HEK293 (cell line): Measurements from ENCODE around the gene LACTBL1.
A peak's percentile ranks its signal among the peaks of the same experiment; 100 is the strongest.

ENCODE experiments used
- CTCF ChIA-PET: fragments of 350-600 bp; formaldehyde crosslinking; extraction: SDS; loops from one replicate; lab custom pipeline; 2021; ENCODE audit warnings: antibody characterized with exemption; lab: Yijun Ruan, JAX
- POLR2A ChIA-PET: fragments of 300-600 bp; formaldehyde crosslinking; extraction: SDS; loops from one replicate; lab custom pipeline; 2020; ENCODE audit warnings: antibody characterized with exemption, inconsistent platforms; lab: Yijun Ruan, JAX
- H3K27ac ChIP-seq: fragments of 200-500 bp; sonication (Bioruptor generic); 2 replicates; pipeline ENCODE4 v1.5.1; 2014; ENCODE audit warnings: low read depth, low read length, control low read depth, inconsistent platforms; ENCODE audit errors: extremely low read depth
- H3K36me3 ChIP-seq, 2 experiments: fragments of 200-500 bp in 1 of 2; sonication (Bioruptor generic) in 1 of 2; 1 replicate in 1 of 2; 2 replicates in 1 of 2; pipeline ENCODE4 v1.5.1; 2014 to 2017; ENCODE audit warnings: inconsistent platforms in 2 of 2, low read length in 2 of 2; ENCODE audit not compliant: control insufficient read depth in 2 of 2, insufficient read depth in 1 of 2
- H3K4me1 ChIP-seq: fragments of 200-500 bp; sonication (Bioruptor generic); 2 replicates; pipeline ENCODE4 v1.5.1; 2014; ENCODE audit warnings: mild to moderate bottlenecking, low read length, inconsistent platforms; ENCODE audit not compliant: control insufficient read depth, insufficient read depth
- H3K4me3 ChIP-seq: 2 replicates; pipeline ENCODE4 v1.5.1; 2011; ENCODE audit warnings: low read depth, mild to moderate bottlenecking, control low read depth, low read length, moderate library complexity
- H3K9me3 ChIP-seq: fragments of 200-500 bp; sonication (Bioruptor generic); 2 replicates; pipeline ENCODE4 v1.5.1; 2014; ENCODE audit warnings: low read depth, low read length, inconsistent platforms; ENCODE audit not compliant: control insufficient read depth, insufficient read depth
- GLIS1 ChIP-seq: fragments of 450-650 bp; formaldehyde crosslinking; IDR thresholded peaks from 2 replicates; pipeline ENCODE4 v1.5.1; 2016; ENCODE audit warnings: missing biosample characterization, missing genetic modification characterization
- MZF1 ChIP-seq: fragments of 450-650 bp; formaldehyde crosslinking; IDR thresholded peaks from 2 replicates; pipeline ENCODE4 v1.5.1; 2017; ENCODE audit warnings: missing biosample characterization, missing genetic modification characterization, borderline replicate concordance
- YY1 ChIP-seq: fragments of 450-650 bp; formaldehyde crosslinking; IDR thresholded peaks from 2 replicates; pipeline ENCODE4 v1.5.1; 2018; ENCODE audit warnings: missing biosample characterization, missing genetic modification characterization
- ZBTB1 ChIP-seq: fragments of 450-650 bp; formaldehyde crosslinking; IDR thresholded peaks from 2 replicates; pipeline ENCODE4 v1.5.1; 2016; ENCODE audit warnings: missing biosample characterization, missing genetic modification characterization
- ZBTB8A ChIP-seq: fragments of 450-650 bp; formaldehyde crosslinking; IDR thresholded peaks from 2 replicates; pipeline ENCODE4 v1.5.1; 2016; ENCODE audit warnings: missing biosample characterization, missing genetic modification characterization
- ZNF140 ChIP-seq: fragments of 450-650 bp; formaldehyde crosslinking; IDR thresholded peaks from 2 replicates; pipeline ENCODE4 v1.5.1; 2016; ENCODE audit warnings: missing biosample characterization, missing genetic modification characterization
- ZNF16 ChIP-seq: fragments of 450-650 bp; formaldehyde crosslinking; IDR thresholded peaks from 2 replicates; pipeline ENCODE4 v1.5.1; 2016; ENCODE audit warnings: low read depth, missing biosample characterization, missing genetic modification characterization
- ZNF202 ChIP-seq: fragments of 450-650 bp; formaldehyde crosslinking; IDR thresholded peaks from 2 replicates; pipeline ENCODE4 v1.5.1; 2016; ENCODE audit warnings: missing biosample characterization, missing genetic modification characterization, borderline replicate concordance
- ZNF266 ChIP-seq: fragments of 450-650 bp; formaldehyde crosslinking; IDR thresholded peaks from 2 replicates; pipeline ENCODE4 v1.5.1; 2016; ENCODE audit warnings: missing biosample characterization, missing genetic modification characterization, low read depth
- ZNF292 ChIP-seq: fragments of 450-650 bp; formaldehyde crosslinking; IDR thresholded peaks from 2 replicates; pipeline ENCODE4 v1.5.1; 2016; ENCODE audit warnings: low read depth, missing biosample characterization, missing genetic modification characterization, borderline replicate concordance
- ZNF433 ChIP-seq: fragments of 450-650 bp; formaldehyde crosslinking; IDR thresholded peaks from 2 replicates; pipeline ENCODE4 v1.5.1; 2016; ENCODE audit warnings: missing biosample characterization, missing genetic modification characterization, low read depth
- ZNF707 ChIP-seq: fragments of 450-650 bp; formaldehyde crosslinking; IDR thresholded peaks from 2 replicates; pipeline ENCODE4 v1.5.1; 2016; ENCODE audit warnings: missing biosample characterization, missing genetic modification characterization
- ZNF791 ChIP-seq: fragments of 450-650 bp; formaldehyde crosslinking; IDR thresholded peaks from 2 replicates; pipeline ENCODE4 v1.5.1; 2016; ENCODE audit warnings: missing biosample characterization, missing genetic modification characterization
- ZNF843 ChIP-seq: fragments of 450-650 bp; formaldehyde crosslinking; IDR thresholded peaks from 2 replicates; pipeline ENCODE4 v1.5.1; 2016; ENCODE audit warnings: missing biosample characterization, missing genetic modification characterization
- TF ChIP-seq, protein P1 (sequence below): fragments of 450-650 bp; formaldehyde crosslinking; IDR thresholded peaks from 2 replicates; pipeline ENCODE4 v1.5.1; 2017; ENCODE audit warnings: missing biosample characterization, missing genetic modification characterization
- TF ChIP-seq, protein P2 (sequence below): fragments of 450-650 bp; formaldehyde crosslinking; IDR thresholded peaks from 2 replicates; pipeline ENCODE4 v1.5.1; 2016; ENCODE audit warnings: missing biosample characterization, missing genetic modification characterization
- TF ChIP-seq, protein P3 (sequence below): fragments of 450-650 bp; formaldehyde crosslinking; IDR thresholded peaks from 2 replicates; pipeline ENCODE4 v1.5.1; 2016; ENCODE audit warnings: missing biosample characterization, missing genetic modification characterization
- TF ChIP-seq, protein P4 (sequence below): fragments of 450-650 bp; formaldehyde crosslinking; IDR thresholded peaks from 2 replicates; pipeline ENCODE4 v1.5.1; 2016; ENCODE audit warnings: missing biosample characterization, missing genetic modification characterization
- TF ChIP-seq, protein P5 (sequence below): fragments of 450-650 bp; formaldehyde crosslinking; IDR thresholded peaks from 2 replicates; pipeline ENCODE4 v1.5.1; 2017; ENCODE audit warnings: missing biosample characterization, missing genetic modification characterization
- TF ChIP-seq, protein P6 (sequence below): fragments of 450-650 bp; formaldehyde crosslinking; IDR thresholded peaks from 2 replicates; pipeline ENCODE4 v1.5.1; 2017; ENCODE audit warnings: missing biosample characterization, missing genetic modification characterization

The LACTBL1 gene

DNA sequence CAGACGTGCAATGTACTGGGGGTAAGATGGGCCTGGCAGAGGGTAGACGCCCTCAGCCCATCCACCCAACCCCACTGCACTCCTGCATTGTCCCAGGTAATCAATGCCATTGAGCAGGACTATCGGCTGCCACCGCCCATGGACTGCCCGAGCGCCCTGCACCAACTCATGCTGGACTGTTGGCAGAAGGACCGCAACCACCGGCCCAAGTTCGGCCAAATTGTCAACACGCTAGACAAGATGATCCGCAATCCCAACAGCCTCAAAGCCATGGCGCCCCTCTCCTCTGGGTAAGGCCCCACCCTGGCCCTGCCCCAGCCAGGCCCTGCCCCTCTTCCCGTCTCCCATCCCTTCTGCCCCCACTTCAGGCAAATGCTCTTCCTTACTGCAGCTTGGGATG, 62.4 kb downstream of the LACTBL1 start:
- no peak for TF ChIP-seq ZBTB1 (tag by site-specific recombination)
- TF ChIP-seq ZNF791 (tag by site-specific recombination) = no peak
- TF ChIP-seq, protein P1, sequence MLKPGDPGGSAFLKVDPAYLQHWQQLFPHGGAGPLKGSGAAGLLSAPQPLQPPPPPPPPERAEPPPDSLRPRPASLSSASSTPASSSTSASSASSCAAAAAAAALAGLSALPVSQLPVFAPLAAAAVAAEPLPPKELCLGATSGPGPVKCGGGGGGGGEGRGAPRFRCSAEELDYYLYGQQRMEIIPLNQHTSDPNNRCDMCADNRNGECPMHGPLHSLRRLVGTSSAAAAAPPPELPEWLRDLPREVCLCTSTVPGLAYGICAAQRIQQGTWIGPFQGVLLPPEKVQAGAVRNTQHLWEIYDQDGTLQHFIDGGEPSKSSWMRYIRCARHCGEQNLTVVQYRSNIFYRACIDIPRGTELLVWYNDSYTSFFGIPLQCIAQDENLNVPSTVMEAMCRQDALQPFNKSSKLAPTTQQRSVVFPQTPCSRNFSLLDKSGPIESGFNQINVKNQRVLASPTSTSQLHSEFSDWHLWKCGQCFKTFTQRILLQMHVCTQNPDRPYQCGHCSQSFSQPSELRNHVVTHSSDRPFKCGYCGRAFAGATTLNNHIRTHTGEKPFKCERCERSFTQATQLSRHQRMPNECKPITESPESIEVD (tag by site-specific recombination) = no peak
- TF ChIP-seq, protein P2, sequence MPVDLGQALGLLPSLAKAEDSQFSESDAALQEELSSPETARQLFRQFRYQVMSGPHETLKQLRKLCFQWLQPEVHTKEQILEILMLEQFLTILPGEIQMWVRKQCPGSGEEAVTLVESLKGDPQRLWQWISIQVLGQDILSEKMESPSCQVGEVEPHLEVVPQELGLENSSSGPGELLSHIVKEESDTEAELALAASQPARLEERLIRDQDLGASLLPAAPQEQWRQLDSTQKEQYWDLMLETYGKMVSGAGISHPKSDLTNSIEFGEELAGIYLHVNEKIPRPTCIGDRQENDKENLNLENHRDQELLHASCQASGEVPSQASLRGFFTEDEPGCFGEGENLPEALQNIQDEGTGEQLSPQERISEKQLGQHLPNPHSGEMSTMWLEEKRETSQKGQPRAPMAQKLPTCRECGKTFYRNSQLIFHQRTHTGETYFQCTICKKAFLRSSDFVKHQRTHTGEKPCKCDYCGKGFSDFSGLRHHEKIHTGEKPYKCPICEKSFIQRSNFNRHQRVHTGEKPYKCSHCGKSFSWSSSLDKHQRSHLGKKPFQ (tag by site-specific recombination) = no peak
- no peak for TF ChIP-seq ZNF16
- no peak for TF ChIP-seq GLIS1 (tag by site-specific recombination)
- TF ChIP-seq, protein P3, sequence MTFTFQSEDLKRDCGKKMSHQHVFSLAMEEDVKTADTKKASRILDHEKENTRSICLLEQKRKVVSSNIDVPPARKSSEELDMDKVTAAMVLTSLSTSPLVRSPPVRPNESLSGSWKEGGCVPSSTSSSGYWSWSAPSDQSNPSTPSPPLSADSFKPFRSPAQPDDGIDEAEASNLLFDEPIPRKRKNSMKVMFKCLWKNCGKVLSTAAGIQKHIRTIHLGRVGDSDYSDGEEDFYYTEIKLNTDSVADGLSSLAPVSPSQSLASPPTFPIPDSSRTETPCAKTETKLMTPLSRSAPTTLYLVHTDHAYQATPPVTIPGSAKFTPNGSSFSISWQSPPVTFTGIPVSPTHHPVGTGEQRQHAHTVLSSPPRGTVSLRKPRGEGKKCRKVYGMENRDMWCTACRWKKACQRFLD = no peak
- TF ChIP-seq ZNF266 (tag by site-specific recombination) = no peak
- TF ChIP-seq, protein P4, sequence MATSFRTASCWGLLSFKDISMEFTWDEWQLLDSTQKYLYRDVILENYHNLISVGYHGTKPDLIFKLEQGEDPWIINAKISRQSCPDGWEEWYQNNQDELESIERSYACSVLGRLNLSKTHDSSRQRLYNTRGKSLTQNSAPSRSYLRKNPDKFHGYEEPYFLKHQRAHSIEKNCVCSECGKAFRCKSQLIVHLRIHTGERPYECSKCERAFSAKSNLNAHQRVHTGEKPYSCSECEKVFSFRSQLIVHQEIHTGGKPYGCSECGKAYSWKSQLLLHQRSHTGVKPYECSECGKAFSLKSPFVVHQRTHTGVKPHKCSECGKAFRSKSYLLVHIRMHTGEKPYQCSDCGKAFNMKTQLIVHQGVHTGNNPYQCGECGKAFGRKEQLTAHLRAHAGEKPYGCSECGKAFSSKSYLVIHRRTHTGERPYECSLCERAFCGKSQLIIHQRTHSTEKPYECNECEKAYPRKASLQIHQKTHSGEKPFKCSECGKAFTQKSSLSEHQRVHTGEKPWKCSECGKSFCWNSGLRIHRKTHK (tag by site-specific recombination) = no peak
- TF ChIP-seq, protein P5, sequence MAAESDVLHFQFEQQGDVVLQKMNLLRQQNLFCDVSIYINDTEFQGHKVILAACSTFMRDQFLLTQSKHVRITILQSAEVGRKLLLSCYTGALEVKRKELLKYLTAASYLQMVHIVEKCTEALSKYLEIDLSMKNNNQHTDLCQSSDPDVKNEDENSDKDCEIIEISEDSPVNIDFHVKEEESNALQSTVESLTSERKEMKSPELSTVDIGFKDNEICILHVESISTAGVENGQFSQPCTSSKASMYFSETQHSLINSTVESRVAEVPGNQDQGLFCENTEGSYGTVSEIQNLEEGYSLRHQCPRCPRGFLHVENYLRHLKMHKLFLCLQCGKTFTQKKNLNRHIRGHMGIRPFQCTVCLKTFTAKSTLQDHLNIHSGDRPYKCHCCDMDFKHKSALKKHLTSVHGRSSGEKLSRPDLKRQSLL (tag by site-specific recombination) = no peak
- no peak for TF ChIP-seq ZNF140 (tag by site-specific recombination)
- no peak for TF ChIP-seq ZNF707 (tag by site-specific recombination)
- TF ChIP-seq YY1 (tag by site-specific recombination) = no peak
- no peak for TF ChIP-seq ZNF202 (tag by site-specific recombination)
- TF ChIP-seq ZNF433 (tag by site-specific recombination) = no peak
- TF ChIP-seq MZF1 = no peak
- no peak for TF ChIP-seq ZBTB8A (tag by site-specific recombination)
- TF ChIP-seq ZNF292 (tag by site-specific recombination) = no peak
- TF ChIP-seq ZNF843 (tag by site-specific recombination) = no peak
- TF ChIP-seq, all 188 proteins: peak for 0
- Histone ChIP-seq H3K9me3 (no peaks in the 10 kb centered on the region), H3K36me3 (peaks cover 0 to 29% of the 10 kb centered on the region in 2 experiments; a peak in 2 of 3 replicates), H3K4me1 (no peaks in the 10 kb centered on the region), H3K4me3 (no peak overlapping the region), H3K27ac (no peak overlapping the region)
- ChIA-PET POLR2A (no interaction called here), CTCF (no interaction called here)

DNA sequence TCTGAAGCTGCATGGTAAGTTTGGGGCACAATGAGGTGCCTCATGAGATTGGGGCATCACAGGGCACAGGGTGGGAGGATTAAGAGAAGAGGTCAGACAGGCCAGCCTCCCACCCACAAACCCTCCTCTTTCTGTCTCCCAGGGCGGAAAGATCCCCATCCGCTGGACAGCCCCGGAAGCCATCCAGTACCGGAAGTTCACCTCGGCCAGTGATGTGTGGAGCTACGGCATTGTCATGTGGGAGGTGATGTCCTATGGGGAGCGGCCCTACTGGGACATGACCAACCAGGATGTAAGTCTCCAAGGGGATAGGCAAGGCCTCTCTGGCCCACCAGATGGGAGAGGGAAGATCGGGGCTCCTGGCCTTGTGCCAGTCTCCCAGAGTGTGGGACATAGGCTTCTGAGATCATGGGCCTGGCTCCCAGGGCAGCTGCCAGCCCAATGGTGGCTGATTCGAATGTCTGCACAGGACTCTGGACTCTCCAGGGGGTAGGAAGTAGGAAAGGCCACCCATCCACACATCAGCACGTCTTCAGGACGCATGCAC, 63.7 kb downstream of the LACTBL1 start:
- Histone ChIP-seq H3K27ac (no peak overlapping the region), H3K36me3 (peaks cover 0 to 29% of the 10 kb centered on the region in 2 experiments; a peak in 2 of 3 replicates), H3K4me1 (no peaks in the 10 kb centered on the region), H3K4me3 (no peak overlapping the region), H3K9me3 (no peaks in the 10 kb centered on the region)
- ChIA-PET POLR2A (no interaction called here), CTCF (interaction anchor here (1.1 kb wide), 1 partner anchor 13 kb away, joined by 3 read pairs; no protein-coding TSS in a partner anchor)
- TF ChIP-seq, protein P6, sequence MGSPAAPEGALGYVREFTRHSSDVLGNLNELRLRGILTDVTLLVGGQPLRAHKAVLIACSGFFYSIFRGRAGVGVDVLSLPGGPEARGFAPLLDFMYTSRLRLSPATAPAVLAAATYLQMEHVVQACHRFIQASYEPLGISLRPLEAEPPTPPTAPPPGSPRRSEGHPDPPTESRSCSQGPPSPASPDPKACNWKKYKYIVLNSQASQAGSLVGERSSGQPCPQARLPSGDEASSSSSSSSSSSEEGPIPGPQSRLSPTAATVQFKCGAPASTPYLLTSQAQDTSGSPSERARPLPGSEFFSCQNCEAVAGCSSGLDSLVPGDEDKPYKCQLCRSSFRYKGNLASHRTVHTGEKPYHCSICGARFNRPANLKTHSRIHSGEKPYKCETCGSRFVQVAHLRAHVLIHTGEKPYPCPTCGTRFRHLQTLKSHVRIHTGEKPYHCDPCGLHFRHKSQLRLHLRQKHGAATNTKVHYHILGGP (tag by site-specific recombination) = no peak
- peak; percentile 76; the same call in 1 of the 2 replicates for TF ChIP-seq MZF1
